ENCODE results near the gene PRRX2.

- no peak for TF ChIP-seq CTCF (IDR thresholded peaks at IDR 0.05)
- peak in 1 of 2 donors; percentile 48 for TF ChIP-seq POLR2AphosphoS5 (IDR thresholded peaks at IDR 0.05; ENCODE audit: insufficient read depth in 1 of 2, low read depth in 1 of 2)
- TF ChIP-seq POLR2A (IDR thresholded peaks at IDR 0.05) = no peak
These were observed 32.3 kb downstream of the PRRX2 start for GRCh38 chr9:129697656-129698253.
